ENCODE results near the gene PTPDC1. TPM values are rescaled to one million over a fixed set of nuclear protein-coding genes. Genes with fewer than 3 reads are reported as not detected.

PTPDC1 gene
- total RNA-seq, 1 donor from 2014 or later, result 13.0 TPM

GRCh38 chr9:94081864-94082463 lies 2.3 kb upstream of the PTPDC1 start:
- H3K27ac ChIP-seq, result no peak overlapping the region
- H3K4me3 ChIP-seq, result no peak overlapping the region
- no peaks in the 10 kb centered on the region for H3K27me3 ChIP-seq
- intact Hi-C loops (cut with DNase I), result no loop called here
- peaks cover 7% of the 10 kb centered on the region for H3K4me1 ChIP-seq
- DNase-seq (ENCODE audit: extremely low spot score in 2 of 2), result no peak
- H3K36me3 ChIP-seq, result no peaks in the 10 kb centered on the region
- no peak for TF ChIP-seq POLR2A (IDR thresholded peaks at IDR 0.05)
- TF ChIP-seq, protein P1, sequence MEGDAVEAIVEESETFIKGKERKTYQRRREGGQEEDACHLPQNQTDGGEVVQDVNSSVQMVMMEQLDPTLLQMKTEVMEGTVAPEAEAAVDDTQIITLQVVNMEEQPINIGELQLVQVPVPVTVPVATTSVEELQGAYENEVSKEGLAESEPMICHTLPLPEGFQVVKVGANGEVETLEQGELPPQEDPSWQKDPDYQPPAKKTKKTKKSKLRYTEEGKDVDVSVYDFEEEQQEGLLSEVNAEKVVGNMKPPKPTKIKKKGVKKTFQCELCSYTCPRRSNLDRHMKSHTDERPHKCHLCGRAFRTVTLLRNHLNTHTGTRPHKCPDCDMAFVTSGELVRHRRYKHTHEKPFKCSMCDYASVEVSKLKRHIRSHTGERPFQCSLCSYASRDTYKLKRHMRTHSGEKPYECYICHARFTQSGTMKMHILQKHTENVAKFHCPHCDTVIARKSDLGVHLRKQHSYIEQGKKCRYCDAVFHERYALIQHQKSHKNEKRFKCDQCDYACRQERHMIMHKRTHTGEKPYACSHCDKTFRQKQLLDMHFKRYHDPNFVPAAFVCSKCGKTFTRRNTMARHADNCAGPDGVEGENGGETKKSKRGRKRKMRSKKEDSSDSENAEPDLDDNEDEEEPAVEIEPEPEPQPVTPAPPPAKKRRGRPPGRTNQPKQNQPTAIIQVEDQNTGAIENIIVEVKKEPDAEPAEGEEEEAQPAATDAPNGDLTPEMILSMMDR (IDR thresholded peaks at IDR 0.05), result no peak
- no peak for TF ChIP-seq POLR2AphosphoS5 (IDR thresholded peaks at IDR 0.05; ENCODE audit: insufficient read depth in 1 of 2, low read depth in 1 of 2)
- no peaks in the 10 kb centered on the region for H3K9me3 ChIP-seq

DNA sequence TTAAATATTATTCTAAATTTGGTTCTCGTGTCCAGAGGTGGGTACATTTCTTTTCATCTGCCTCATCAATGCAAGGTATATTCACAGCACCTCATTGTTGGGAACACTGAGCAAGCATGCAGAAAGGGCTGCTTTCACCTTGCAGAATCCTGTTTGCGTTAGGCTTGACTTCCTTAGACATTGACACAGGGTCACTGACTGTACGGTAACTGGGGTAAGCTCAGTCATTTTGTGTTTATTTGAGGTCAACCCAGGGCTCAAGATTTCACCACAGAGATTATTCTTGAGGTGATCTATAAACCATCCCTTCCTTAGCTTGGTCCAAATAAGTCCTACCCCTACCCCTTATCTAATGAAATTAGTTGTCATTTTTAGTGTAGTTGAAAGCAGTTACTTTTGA lies 1.7 kb upstream of the PTPDC1 start:
- Histone ChIP-seq H3K27ac (no peak overlapping the region), H3K4me1 (peaks cover 7% of the 10 kb centered on the region), H3K27me3 (no peaks in the 10 kb centered on the region), H3K4me3 (no peak overlapping the region), H3K36me3 (no peaks in the 10 kb centered on the region), H3K9me3 (no peaks in the 10 kb centered on the region)
- intact Hi-C loops (cut with DNase I), result no loop called here
- no peak for DNase-seq (ENCODE audit: extremely low spot score in 2 of 2)
- TF ChIP-seq, protein P1 (IDR thresholded peaks at IDR 0.05), result no peak
- TF ChIP-seq POLR2A (IDR thresholded peaks at IDR 0.05) (no peak), POLR2AphosphoS5 (IDR thresholded peaks at IDR 0.05; ENCODE audit: insufficient read depth in 1 of 2, low read depth in 1 of 2) (no peak)

GRCh38 chr9:94082956-94083355 lies 1.3 kb upstream of the PTPDC1 start:
- Histone ChIP-seq H3K4me1 (peaks cover 7% of the 10 kb centered on the region), H3K4me3 (no peak overlapping the region), H3K9me3 (no peaks in the 10 kb centered on the region), H3K36me3 (no peaks in the 10 kb centered on the region), H3K27me3 (no peaks in the 10 kb centered on the region), H3K27ac (no peak overlapping the region)
- DNase-seq (ENCODE audit: extremely low spot score in 2 of 2), result no peak
- intact Hi-C loops (cut with DNase I), result no loop called here
- no peak for TF ChIP-seq POLR2AphosphoS5 (IDR thresholded peaks at IDR 0.05; ENCODE audit: insufficient read depth in 1 of 2, low read depth in 1 of 2)
- TF ChIP-seq, protein P1 (IDR thresholded peaks at IDR 0.05), result no peak
- no peak for TF ChIP-seq POLR2A (IDR thresholded peaks at IDR 0.05)

DNA sequence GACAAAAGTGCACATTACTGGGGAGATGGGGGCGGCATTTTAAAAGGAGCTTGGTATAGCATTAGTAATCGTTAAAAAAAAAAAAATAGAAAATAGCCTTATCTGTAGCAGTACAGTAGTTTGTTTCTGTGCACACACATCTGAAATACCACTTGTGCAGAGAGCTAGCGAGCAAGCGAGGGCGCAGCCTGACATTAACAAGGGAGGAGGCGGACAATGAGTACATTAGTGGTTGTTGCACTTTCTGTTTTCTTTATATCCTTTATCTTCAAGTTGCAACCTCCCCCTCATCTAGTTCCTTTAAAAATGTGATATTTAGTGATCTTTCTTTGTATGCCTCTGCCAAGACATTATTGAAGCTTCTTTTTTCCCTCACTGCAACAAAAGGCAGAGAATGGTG lies 880 bp upstream of the PTPDC1 start:
- TF ChIP-seq, protein P1 (IDR thresholded peaks at IDR 0.05), result no peak
- TF ChIP-seq POLR2A (IDR thresholded peaks at IDR 0.05) (no peak), POLR2AphosphoS5 (IDR thresholded peaks at IDR 0.05; ENCODE audit: insufficient read depth in 1 of 2, low read depth in 1 of 2) (no peak)
- no peak for DNase-seq (ENCODE audit: extremely low spot score in 2 of 2)
- Histone ChIP-seq H3K4me3 (no peak overlapping the region), H3K4me1 (peaks cover 7% of the 10 kb centered on the region), H3K27me3 (no peaks in the 10 kb centered on the region), H3K27ac (no peak overlapping the region), H3K36me3 (no peaks in the 10 kb centered on the region), H3K9me3 (no peaks in the 10 kb centered on the region)
- intact Hi-C loops (cut with DNase I), result no loop called here

DNA sequence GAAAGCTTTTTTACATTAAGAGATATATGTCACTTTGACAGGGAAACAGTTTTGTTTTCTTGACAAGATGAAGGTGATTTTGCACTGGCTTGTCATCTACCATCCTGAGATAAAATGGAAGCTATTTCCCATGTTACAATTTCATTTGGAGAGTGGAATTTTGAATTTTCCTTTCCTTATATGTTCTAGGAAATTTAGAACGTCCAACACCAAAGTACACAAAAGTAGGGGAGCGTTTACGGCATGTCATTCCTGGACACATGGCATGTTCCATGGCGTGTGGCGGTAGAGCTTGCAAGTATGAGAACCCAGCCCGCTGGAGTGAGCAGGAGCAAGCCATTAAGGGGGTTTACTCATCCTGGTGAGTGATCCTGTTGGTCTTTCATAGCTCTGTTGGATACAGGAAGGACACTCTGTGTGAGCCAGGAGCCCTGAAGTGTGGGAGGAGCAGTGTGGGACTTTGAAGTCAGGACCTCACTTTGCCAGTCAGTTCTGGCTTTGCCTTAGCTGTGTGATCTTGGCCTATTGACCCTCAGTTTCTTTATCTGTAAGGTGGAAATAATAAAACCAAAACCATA lies 887 bp downstream of the PTPDC1 start:
- TF ChIP-seq POLR2A (IDR thresholded peaks at IDR 0.05) (no peak), POLR2AphosphoS5 (IDR thresholded peaks at IDR 0.05; ENCODE audit: insufficient read depth in 1 of 2, low read depth in 1 of 2) (no peak)
- TF ChIP-seq, protein P1 (IDR thresholded peaks at IDR 0.05), result no peak
- H3K4me1 ChIP-seq, result peaks cover 7% of the 10 kb centered on the region
- no peaks in the 10 kb centered on the region for H3K27me3 ChIP-seq
- no peaks in the 10 kb centered on the region for H3K9me3 ChIP-seq
- intact Hi-C loops (cut with DNase I), result no loop called here
- H3K27ac ChIP-seq, result no peak overlapping the region
- no peak for DNase-seq (ENCODE audit: extremely low spot score in 2 of 2)
- no peak overlapping the region for H3K4me3 ChIP-seq
- H3K36me3 ChIP-seq, result no peaks in the 10 kb centered on the region
